Esophagus muscularis mucosa (tissue), 3 donors: ENCODE data around the gene FAM180B.

Experiments
- POLR2A ChIP-seq: fragments of 450-650 bp; IDR thresholded peaks from one replicate; pipeline ENCODE4 v1.6.1; 2017; ENCODE audit warnings: antibody characterized with exemption, moderate library complexity, mild to moderate bottlenecking, low read depth
- TF ChIP-seq, protein P1 (sequence below), 3 experiments: fragments of 200-600 bp in 2 of 3; fragments of 450-650 bp in 1 of 3; sonication (generic) in 2 of 3; IDR thresholded peaks; one replicate each; pipeline ENCODE4 v1.5.1; 2017 to 2019; ENCODE audit warnings: antibody characterized with exemption in 3 of 3, mild to moderate bottlenecking in 2 of 3, moderate library complexity in 1 of 3

- TF ChIP-seq, protein P1, sequence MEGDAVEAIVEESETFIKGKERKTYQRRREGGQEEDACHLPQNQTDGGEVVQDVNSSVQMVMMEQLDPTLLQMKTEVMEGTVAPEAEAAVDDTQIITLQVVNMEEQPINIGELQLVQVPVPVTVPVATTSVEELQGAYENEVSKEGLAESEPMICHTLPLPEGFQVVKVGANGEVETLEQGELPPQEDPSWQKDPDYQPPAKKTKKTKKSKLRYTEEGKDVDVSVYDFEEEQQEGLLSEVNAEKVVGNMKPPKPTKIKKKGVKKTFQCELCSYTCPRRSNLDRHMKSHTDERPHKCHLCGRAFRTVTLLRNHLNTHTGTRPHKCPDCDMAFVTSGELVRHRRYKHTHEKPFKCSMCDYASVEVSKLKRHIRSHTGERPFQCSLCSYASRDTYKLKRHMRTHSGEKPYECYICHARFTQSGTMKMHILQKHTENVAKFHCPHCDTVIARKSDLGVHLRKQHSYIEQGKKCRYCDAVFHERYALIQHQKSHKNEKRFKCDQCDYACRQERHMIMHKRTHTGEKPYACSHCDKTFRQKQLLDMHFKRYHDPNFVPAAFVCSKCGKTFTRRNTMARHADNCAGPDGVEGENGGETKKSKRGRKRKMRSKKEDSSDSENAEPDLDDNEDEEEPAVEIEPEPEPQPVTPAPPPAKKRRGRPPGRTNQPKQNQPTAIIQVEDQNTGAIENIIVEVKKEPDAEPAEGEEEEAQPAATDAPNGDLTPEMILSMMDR (IDR thresholded peaks at IDR 0.05): no peak
- no peak for TF ChIP-seq POLR2A
Measured at GRCh38 chr11:47558695-47559094, 27.8 kb upstream of the FAM180B start.
